K562 (cell line): ENCODE measurements around the gene GRIN2D. TPM values are rescaled to one million over a fixed set of nuclear protein-coding genes. Genes with fewer than 3 reads are reported as not detected.

Source experiments
- ATAC-seq: fragments of 200-7000 bp; cut with Tn5 transposase; 3 replicates; pipeline ENCODE4 v1.9.1; 2020; ENCODE audit warnings: moderate library complexity
- BruUV-seq: library from RNA; stranded (reverse); fragments of 400-500 nt; replicated peaks from 2 replicates; lab custom pipeline; 2021; lab: Mats Ljungman, UMichigan
- CTCF ChIA-PET: fragments of 300-600 bp; formaldehyde crosslinking; extraction: SDS; loops from one replicate; lab custom pipeline; 2021; ENCODE audit warnings: low intra/inter-chr PET ratio; lab: Yijun Ruan, JAX
- POLR2A ChIA-PET: fragments of 300-600, 350-650 bp; sonication (Branson Sonifier 250); formaldehyde crosslinking; extraction: SDS; loops from one replicate; lab custom pipeline; 2021; ENCODE audit warnings: antibody characterized with exemption, inconsistent platforms; lab: Yijun Ruan, JAX
- DNase-seq, 4 experiments: peaks; one replicate each; pipeline versions ENCODE4 v3.0.0 to v3.0.0-alpha.2; 2011 to 2018; ENCODE audit warnings: low spot score in 3 of 4, mixed read lengths in 3 of 4; ENCODE audit errors: extremely low read depth in 1 of 4
- FAIRE-seq: peaks from 2 replicates; lab custom pipeline; 2011; peaks lifted over from hg19 to GRCh38; lab: Jason Lieb, UNC
- H2AFZ ChIP-seq: 2 replicates; pipeline ENCODE4 v1.6.0; 2011; ENCODE audit warnings: low read depth, low read length, control low read depth, inconsistent platforms
- H3K27ac ChIP-seq: fragments of 200-600 bp; 3 replicates; pipeline ENCODE4 v1.8.0; 2011; ENCODE audit warnings: low read depth, mild to moderate bottlenecking, control low read depth, inconsistent platforms, low read length, moderate library complexity, mixed read lengths; ENCODE audit errors: extremely low read depth
- H3K27me3 ChIP-seq, 2 experiments: fragments of 300-600 bp in 1 of 2; 2 replicates in 1 of 2; 3 replicates in 1 of 2; pipeline versions ENCODE4 v1.6.0 to v1.8.0; 2011; ENCODE audit warnings: inconsistent platforms in 2 of 2, low read length in 2 of 2, mild to moderate bottlenecking in 1 of 2, mixed read lengths in 1 of 2, moderate library complexity in 1 of 2; ENCODE audit not compliant: control insufficient read depth in 2 of 2, insufficient read depth in 2 of 2
- H3K36me3 ChIP-seq: fragments of 300-600 bp; 3 replicates; pipeline ENCODE4 v1.8.0; 2011; ENCODE audit warnings: mild to moderate bottlenecking, low read length, inconsistent platforms; ENCODE audit not compliant: control insufficient read depth, insufficient read depth
- H3K4me1 ChIP-seq, 2 experiments: fragments of 200-600 bp in 1 of 2; replicated peaks in 1 of 2; 2 replicates in 1 of 2; 3 replicates in 1 of 2; pipeline versions ENCODE4 v1.5.1 to v1.8.0; 2011; ENCODE audit warnings: inconsistent platforms in 2 of 2, low read length in 2 of 2, mild to moderate bottlenecking in 1 of 2, mixed read lengths in 1 of 2, moderate library complexity in 1 of 2; ENCODE audit not compliant: control insufficient read depth in 2 of 2, insufficient read depth in 2 of 2
- H3K4me2 ChIP-seq: 2 replicates; pipeline ENCODE4 v1.6.1; 2011; ENCODE audit warnings: low read length, control low read depth, inconsistent platforms, mixed read lengths; ENCODE audit not compliant: insufficient read depth
- H3K4me3 ChIP-seq: fragments of 200-600 bp; sonication (generic), shearing (Covaris generic); 2 replicates; pipeline ENCODE4 v1.5.1; 2016; ENCODE audit warnings: control low read depth, inconsistent platforms
- H3K79me2 ChIP-seq: fragments of 200-600 bp; 3 replicates; pipeline ENCODE4 v1.8.0; 2011; ENCODE audit warnings: low read length, inconsistent platforms; ENCODE audit not compliant: control insufficient read depth, insufficient read depth
- H3K9ac ChIP-seq, 2 experiments: 2 replicates each; pipeline versions ENCODE4 v1.6.0 to v1.6.1; 2011; ENCODE audit warnings: low read depth in 2 of 2, low read length in 2 of 2, control low read depth in 1 of 2, inconsistent platforms in 1 of 2, mild to moderate bottlenecking in 1 of 2, mixed read lengths in 1 of 2; ENCODE audit not compliant: insufficient read depth in 1 of 2
- H3K9me1 ChIP-seq: one replicate; pipeline ENCODE4 v1.6.0; 2011; ENCODE audit warnings: inconsistent platforms, mild to moderate bottlenecking, low read length, moderate library complexity; ENCODE audit not compliant: control insufficient read depth, insufficient read depth
- H3K9me3 ChIP-seq: replicated peaks from 2 replicates; pipeline ENCODE4 v1.5.1; 2011; ENCODE audit warnings: low read depth, low read length, inconsistent platforms; ENCODE audit not compliant: control insufficient read depth, insufficient read depth
- H4K20me1 ChIP-seq: replicated peaks from 2 replicates; pipeline ENCODE4 v1.6.1; 2011; ENCODE audit warnings: low read length, inconsistent platforms, mixed read lengths; ENCODE audit not compliant: control insufficient read depth, insufficient read depth
- DACH1 ChIP-seq: fragments of 450-650 bp; IDR thresholded peaks from 2 replicates; pipeline ENCODE4 v1.6.1; 2018; ENCODE audit not compliant: partially characterized antibody
- EGR1 ChIP-seq: fragments of 450-650 bp; conservative IDR thresholded peaks from 2 replicates; pipeline ENCODE4 v1.6.1; 2017; ENCODE audit warnings: mild to moderate bottlenecking
- KDM5B ChIP-seq: fragments of 200-600 bp; sonication (generic); IDR thresholded peaks from 2 replicates; pipeline ENCODE4 v1.6.1; 2012; ENCODE audit warnings: low read depth, mild to moderate bottlenecking, moderate library complexity, low read length, control low read depth, inconsistent platforms; ENCODE audit not compliant: insufficient replicate concordance
- MAFG ChIP-seq: fragments of 450-650 bp; conservative IDR thresholded peaks from 2 replicates; pipeline ENCODE4 v1.6.1; 2016; ENCODE audit warnings: missing genetic modification characterization, missing compliant biosample characterization
- OTX1 ChIP-seq: fragments of 450-650 bp; formaldehyde crosslinking; IDR thresholded peaks from 2 replicates; pipeline ENCODE4 v1.4.0; 2022; ENCODE audit warnings: mild to moderate bottlenecking
- PRPF4 ChIP-seq: fragments of 200-400 bp; formaldehyde crosslinking; IDR thresholded peaks from one replicate; pipeline ENCODE4 v1.6.1; 2017; ENCODE audit warnings: low read length, low read depth, mild to moderate bottlenecking; ENCODE audit not compliant: insufficient read depth, poor library complexity, severe bottlenecking
- TAF9B ChIP-seq: fragments of 450-650 bp; IDR thresholded peaks from 2 replicates; pipeline ENCODE4 v1.6.1; 2018; ENCODE audit warnings: mild to moderate bottlenecking; ENCODE audit not compliant: partially characterized antibody
- TCF7 ChIP-seq: sonication (generic); IDR thresholded peaks from 2 replicates; pipeline ENCODE4 v1.6.1; 2016; ENCODE audit warnings: antibody characterized with exemption, borderline replicate concordance
- ZNF316 ChIP-seq: fragments of 450-650 bp; IDR thresholded peaks from 2 replicates; pipeline ENCODE4 v1.6.1; 2016
- WGBS: fragments of 100-300 bp; shearing (Covaris generic); methylation state at CpG from one replicate; pipeline ENCODE4 v1.1.6; 2016; ENCODE audit warnings: low coverage, mixed read lengths; ENCODE audit not compliant: insufficient coverage; ENCODE audit errors: missing lambda C conversion rate; 5-methylcytosine and 5-hydroxymethylcytosine counted together
- in situ Hi-C: fragments of 300-500 bp; cut with MboI; formaldehyde crosslinking; loops from 4 replicates; pipeline ENCODE4 v1.15.0; 2018; ENCODE audit warnings: inconsistent platforms, mixed read lengths
- intact Hi-C: fragments of 100-400 bp; cut with micrococcal nuclease; formaldehyde crosslinking; loops from 2 replicates; pipeline ENCODE4 v1.14.2; 2022
- polyA plus RNA-seq, 8 experiments: library from polyadenylated mRNA; depleted of rRNA in 4 of 8; stranded (reverse) in 5 of 8; unstranded in 3 of 8; fragments of >200 nt; fragmentation: Nextera tagmentation in 2 of 8; fragmentation: Illumina TruSeq in 1 of 8; extraction: Ambion mirVana in 2 of 8; extraction: Trizol in 1 of 8; gene quantifications; 2 replicates each; pipeline versions ENCODE4 v1.2.1 to v1.2.3, GENCODE V29; 2011 to 2014; ENCODE audit warnings: inconsistent platforms in 1 of 8, missing spikeins in 1 of 8
- total RNA-seq, 7 experiments: library from RNA; depleted of rRNA in 6 of 7; stranded (reverse); fragments of >200 nt in 6 of 7; fragmentation: Illumina TruSeq in 2 of 7; extraction: Trizol in 2 of 7; gene quantifications; 2 replicates each; pipeline versions ENCODE4 v1.2.1 to v1.2.3, GENCODE V29; 2011 to 2021; ENCODE audit warnings: low replicate concordance in 1 of 7
- TF ChIP-seq, protein P1 (sequence below): sonication (generic); formaldehyde crosslinking; IDR thresholded peaks from 2 replicates; pipeline ENCODE4 v1.8.1; 2022; ENCODE audit warnings: missing genetic modification reagents
- TF ChIP-seq, protein P2 (sequence below): IDR thresholded peaks from 2 replicates; pipeline ENCODE4 v1.6.1; 2011; ENCODE audit warnings: borderline replicate concordance, low read depth, mild to moderate bottlenecking, moderate library complexity, low read length; ENCODE audit not compliant: insufficient read depth, poor library complexity, severe bottlenecking

The GRIN2D gene
- total and polyA plus RNA-seq, 9 of the 15 experiments (the other 6 are each of a cell fraction or from before 2014, with no cell fraction given): 0.32 to 31.5 (median 1.8) TPM

DNA sequence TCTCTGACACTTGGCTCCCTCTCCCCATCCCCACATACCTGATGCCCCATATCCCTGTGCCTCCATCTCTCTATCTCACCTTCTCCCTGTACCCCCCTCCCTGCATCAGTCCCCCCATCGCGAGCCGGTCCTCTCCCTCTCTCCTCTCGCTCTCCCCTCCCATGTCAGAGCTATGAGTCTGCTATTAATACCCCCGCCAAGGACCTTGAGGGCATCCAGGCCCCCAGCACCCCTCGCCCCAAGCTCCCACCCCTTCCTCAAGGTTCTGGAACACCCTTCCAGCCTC, 1.6 kb downstream of the GRIN2D start:
- ChIA-PET CTCF (no interaction called here), POLR2A (interaction anchor here (0.5 to 0.6 kb wide), 3 partner anchors 25 to 665 kb away, joined by 3 read pairs; no protein-coding TSS in a partner anchor)
- Histone ChIP-seq H3K9me3 (no peaks in the 10 kb centered on the region), H4K20me1 (peaks cover 4% of the 10 kb centered on the region; the same call in 1 of the 2 replicates), H3K4me2 (no peak overlapping the region), H3K27me3 (no peaks in the 10 kb centered on the region), H3K36me3 (no peaks in the 10 kb centered on the region), H3K79me2 (peaks cover 33% of the 10 kb centered on the region), H3K4me3 (no peak overlapping the region), H3K9me1 (no peaks in the 10 kb centered on the region), H3K4me1 (peaks cover 34 to 90% of the 10 kb centered on the region in 2 experiments), H3K9ac (no peak overlapping the region; a peak in 1 of 4 replicates), H3K27ac (no peak overlapping the region), H2AFZ (no peak overlapping the region)
- intact Hi-C loops (loop anchor here (10.0 kb wide), 2 partner anchors 70 to 100 kb away; partner anchors contain the start of gene EMP3), in situ Hi-C loops (no loop called here)
- TF ChIP-seq, protein P1, sequence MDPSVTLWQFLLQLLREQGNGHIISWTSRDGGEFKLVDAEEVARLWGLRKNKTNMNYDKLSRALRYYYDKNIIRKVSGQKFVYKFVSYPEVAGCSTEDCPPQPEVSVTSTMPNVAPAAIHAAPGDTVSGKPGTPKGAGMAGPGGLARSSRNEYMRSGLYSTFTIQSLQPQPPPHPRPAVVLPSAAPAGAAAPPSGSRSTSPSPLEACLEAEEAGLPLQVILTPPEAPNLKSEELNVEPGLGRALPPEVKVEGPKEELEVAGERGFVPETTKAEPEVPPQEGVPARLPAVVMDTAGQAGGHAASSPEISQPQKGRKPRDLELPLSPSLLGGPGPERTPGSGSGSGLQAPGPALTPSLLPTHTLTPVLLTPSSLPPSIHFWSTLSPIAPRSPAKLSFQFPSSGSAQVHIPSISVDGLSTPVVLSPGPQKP (CRISPR knock-in tag): no peak
- TF ChIP-seq TCF7 (no peak), KDM5B (no peak), DACH1 (no peak), TAF9B (no peak), EGR1 (no peak), PRPF4 (no peak), OTX1 (CRISPR knock-in tag) (no peak), ZNF316 (no peak), MAFG (tag) (no peak)
- TF ChIP-seq, protein P2, sequence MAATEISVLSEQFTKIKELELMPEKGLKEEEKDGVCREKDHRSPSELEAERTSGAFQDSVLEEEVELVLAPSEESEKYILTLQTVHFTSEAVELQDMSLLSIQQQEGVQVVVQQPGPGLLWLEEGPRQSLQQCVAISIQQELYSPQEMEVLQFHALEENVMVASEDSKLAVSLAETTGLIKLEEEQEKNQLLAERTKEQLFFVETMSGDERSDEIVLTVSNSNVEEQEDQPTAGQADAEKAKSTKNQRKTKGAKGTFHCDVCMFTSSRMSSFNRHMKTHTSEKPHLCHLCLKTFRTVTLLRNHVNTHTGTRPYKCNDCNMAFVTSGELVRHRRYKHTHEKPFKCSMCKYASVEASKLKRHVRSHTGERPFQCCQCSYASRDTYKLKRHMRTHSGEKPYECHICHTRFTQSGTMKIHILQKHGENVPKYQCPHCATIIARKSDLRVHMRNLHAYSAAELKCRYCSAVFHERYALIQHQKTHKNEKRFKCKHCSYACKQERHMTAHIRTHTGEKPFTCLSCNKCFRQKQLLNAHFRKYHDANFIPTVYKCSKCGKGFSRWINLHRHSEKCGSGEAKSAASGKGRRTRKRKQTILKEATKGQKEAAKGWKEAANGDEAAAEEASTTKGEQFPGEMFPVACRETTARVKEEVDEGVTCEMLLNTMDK: no peak
- no TSS peak for BruUV-seq
- FAIRE-seq: no peak
- no CpG with 5 or more reads among the region's 6 CpGs for WGBS
- ATAC-seq: no peak
- no peak for DNase-seq
